Hindlimb muscle (tissue), 1 donor: ENCODE measurements around the gene PDGFC. TPM values are rescaled to one million over a fixed set of nuclear protein-coding genes. Genes with fewer than 3 reads are reported as not detected.
A peak's percentile ranks its signal among the peaks of the same experiment; 100 is the strongest.

Experiments
- DNase-seq: peaks from one replicate; pipeline ENCODE4 v3.0.0-alpha.2; 2013
- polyA plus RNA-seq: library from polyadenylated mRNA; unstranded; fragments of 120-200 nt; gene quantifications from one replicate; pipeline ENCODE4 v1.2.1, GENCODE V29; 2013; ENCODE audit not compliant: insufficient read length

PDGFC gene, protein sequence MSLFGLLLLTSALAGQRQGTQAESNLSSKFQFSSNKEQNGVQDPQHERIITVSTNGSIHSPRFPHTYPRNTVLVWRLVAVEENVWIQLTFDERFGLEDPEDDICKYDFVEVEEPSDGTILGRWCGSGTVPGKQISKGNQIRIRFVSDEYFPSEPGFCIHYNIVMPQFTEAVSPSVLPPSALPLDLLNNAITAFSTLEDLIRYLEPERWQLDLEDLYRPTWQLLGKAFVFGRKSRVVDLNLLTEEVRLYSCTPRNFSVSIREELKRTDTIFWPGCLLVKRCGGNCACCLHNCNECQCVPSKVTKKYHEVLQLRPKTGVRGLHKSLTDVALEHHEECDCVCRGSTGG
- polyA plus RNA-seq: 27.1 TPM

DNA sequence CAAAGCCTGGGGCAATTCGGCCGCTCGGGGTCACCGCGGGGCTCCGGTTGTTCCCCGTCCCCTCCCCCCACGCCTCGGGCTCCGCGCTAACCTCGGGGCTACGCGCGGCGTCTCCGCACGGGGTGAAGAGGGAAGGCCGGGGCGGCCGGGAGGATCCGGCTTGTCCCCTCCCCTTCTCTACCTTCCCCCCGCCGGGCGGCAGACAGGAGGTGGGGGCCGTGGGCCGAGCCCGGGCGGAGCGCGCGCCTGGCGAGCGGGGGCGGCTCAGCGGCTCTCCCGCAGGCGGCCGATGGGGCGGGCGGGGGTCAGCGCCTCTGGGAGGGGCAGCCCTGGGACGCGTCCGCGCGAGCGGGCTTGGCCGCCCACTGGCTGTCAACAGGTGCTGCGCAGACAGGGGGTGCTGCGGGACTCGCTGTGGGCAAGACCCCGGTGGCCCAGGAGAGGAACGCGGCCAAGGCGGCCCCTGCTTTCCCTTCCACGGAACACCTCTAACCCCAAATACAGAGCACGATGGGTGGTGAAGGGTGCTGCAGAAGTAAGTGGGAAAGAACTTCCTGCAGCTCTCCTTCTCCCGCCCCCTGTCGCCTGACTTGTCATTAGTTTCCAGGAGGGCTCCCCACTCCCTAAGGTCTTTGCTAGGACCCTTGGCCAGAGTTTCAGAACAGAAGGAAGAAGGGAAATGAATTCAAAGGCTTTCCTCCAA, at the start of gene PDGFC:
TSS of gene PDGFC (minus strand) at position 124 of the 703 bp plus-strand sequence. CDS start 896 bp downstream, outside the sequence.
- peak; percentile 75 for DNase-seq

DNA sequence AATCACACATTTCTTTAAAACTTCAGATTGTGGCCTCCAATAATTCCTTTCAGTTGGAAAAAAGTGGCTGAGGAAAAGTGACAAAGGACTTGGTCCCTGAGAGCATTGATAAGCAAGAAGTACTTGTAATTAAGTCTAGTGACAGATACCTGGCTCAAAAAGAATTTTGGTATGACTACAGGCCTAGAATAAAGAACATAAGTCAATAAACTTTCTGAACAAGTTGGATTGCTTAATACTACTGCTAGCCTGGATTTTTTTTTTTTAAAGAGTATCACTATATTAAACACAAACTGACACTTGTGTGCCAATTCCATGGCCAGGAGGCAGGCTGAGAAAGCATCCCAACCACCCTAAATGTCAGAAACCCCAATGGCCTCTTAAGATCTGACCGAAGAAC, 49.3 kb upstream of the PDGFC start:
- DNase-seq: no peak

DNA sequence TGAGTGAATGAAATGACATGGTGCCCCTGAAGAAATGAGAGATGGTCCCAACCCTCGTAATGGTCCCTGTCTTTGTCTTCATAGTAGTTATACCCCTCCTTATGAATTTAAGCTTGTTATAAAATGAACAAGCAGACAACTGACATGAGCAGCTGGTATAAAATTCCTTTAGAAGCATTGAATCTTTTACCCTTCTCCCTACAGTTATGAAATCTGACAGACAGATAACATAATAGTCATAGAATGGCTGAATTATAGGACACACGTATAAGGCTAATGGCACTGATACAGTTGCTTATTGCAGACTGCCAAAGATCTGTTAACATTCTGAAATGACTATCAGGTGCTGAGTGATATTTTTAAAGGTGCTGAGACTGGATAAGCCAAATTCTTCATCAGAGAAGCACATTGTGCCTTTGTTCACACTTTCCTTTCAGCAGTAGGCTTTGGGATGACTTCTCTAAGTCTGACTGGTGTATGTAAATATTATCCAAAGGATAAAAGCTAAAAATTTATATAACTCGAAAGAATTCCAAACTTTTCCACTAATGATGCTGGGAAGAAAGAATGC, 47.4 kb upstream of the PDGFC start:
- DNase-seq: no peak

DNA sequence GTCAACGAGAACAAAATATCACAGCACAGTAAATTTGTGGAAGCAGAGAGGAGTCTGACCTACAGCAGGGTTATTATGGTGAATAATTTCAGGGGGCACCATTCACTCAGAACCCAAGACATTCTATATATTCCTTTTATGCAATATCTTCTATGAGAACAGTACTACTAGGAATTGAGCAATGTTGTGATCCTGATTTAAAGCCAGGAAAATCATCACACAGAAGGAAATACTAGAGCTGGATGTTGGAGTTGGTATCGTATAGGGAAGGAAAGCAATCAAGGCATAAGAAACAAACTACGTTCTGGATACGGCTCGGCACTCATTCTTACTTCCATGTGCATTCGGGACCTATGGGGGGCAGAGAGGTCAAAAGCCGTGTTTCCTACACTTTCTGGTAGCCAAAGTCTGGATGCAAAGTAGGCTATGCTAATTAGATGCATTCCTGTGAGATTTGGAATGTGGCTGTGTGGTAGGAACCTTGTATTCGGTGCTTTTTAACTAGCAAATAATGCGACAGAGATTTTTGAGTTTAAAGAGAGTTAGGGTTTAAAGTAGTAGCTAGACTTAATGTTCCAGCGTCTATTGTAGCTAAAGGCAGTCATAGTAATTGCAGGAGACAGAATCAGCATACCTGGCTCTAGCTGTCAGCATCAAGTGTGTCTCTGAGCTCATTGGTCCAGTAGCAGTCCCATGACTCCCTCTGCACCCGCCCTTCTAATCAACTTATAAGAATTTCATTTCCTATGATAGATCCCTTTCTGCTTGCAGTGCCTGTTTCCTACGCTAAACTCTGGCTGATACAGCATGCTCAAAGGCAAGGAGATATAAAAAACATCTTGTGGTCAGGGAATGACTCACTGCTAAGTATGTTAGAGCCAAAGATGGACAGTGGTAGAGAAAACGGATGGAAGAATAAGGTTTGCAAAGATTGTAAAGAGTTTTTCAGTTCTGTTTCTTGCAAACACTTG, 43.3 kb upstream of the PDGFC start:
- no peak for DNase-seq

DNA sequence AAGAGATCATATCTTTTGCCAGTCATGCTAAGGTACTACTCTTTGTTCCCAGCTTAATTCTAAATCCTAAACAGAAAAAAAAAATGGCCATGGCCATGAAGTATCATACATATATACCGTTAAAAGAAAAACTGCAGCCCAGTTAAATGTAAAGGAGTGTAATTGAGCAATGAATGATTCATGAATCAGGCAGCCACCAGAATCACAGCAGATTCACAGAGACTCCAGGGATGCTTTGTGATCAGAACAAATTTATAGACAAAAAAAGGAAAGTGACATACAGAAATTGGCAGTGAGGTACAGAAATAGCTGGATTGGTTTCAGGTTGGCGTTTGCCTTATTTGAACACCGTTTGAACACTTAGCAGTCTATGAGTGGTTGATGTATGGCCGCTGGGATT, 42.1 kb upstream of the PDGFC start:
- DNase-seq: no peak

DNA sequence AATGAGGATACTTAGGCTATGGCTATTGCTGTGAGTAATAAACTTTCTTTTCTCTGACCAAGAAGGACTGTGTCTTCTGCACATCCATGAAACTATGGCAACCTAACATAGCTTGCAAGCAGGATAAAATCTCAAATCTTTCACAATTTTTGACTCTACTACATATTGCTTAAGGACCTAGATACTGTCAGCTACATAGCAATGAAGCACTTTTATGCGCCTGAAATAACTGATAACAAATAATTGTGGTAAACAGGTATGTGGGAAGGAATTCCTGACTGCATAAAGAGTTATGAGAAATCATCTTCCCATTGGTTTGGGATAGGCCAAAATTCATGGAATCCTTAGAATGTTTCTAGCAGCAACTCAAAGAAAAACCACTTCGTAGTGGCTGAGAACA, 41.2 kb upstream of the PDGFC start:
- no peak for DNase-seq

DNA sequence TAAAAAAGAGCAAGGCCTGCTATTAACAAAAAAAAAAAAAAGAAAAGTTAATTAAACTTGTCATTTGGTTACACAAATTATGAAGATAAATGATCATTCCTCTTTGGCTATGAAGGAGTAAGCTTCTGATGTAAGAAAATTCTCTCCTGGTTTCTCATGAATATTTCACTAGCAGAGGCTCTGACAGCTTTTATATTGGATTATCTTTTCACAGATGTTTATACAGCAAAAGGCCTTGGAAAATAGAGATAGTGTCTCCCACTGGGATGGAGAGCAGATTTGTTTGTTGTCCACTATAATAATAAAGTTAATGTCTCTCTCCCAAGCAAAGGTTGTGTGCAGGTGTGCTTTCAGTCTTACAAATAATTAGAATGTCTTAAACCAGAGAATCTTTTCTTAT, 40.7 kb upstream of the PDGFC start:
- no peak for DNase-seq

DNA sequence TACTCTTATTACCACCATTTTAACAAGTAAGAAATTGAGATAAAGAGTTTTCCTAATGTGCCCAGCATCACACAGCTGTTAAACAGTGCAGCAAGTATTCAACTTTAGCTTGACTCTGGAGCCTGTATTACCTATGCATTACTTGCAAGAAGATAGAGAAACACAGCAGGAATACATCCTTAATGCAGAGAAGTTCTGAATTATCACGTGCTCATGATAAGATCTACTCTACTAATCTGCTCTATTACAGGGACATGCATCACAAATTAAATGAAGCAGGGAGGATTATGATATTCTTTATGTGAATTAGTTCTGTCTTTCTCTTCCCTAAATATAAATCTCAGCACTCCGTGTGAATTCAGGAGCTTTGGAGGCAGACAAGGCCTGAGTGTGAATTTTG, 39.0 kb upstream of the PDGFC start:
- DNase-seq: no peak

DNA sequence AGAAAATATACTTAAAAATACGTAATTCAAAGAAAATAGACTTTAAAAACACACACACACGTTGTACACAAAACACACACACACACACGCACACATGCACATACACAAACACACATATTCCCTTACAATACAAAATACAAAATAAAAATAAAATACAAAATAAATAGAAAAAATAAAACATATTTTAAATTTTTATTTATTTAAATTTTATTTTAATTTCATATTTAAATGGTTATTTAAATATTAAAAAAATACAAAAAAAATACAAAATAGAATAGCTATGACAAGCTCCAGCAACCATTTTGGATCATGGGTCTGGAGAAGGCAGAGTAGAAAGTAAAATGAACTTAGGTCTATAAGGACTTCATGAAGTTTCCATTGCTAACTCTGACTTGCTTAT, 34.2 kb upstream of the PDGFC start:
- no peak for DNase-seq

DNA sequence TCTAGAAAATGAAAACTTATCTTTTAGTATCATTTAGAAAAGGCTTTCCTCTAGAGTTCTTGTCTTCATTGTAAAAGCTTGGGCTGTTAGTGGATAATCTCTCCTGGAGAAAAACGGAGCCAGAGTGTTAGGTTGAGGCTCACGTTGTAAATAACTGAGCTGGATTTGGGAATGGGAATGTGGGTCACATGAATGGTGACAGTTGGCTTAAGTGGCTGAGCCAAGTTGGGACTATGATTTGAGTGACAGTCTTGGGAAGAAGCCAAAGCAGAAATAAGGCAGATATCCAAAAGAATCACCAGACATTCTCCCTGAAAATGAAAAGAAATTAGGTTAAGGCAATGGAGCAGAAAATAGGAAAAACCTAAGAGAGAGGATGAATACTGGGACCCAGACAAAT, 33.6 kb upstream of the PDGFC start:
- no peak for DNase-seq

DNA sequence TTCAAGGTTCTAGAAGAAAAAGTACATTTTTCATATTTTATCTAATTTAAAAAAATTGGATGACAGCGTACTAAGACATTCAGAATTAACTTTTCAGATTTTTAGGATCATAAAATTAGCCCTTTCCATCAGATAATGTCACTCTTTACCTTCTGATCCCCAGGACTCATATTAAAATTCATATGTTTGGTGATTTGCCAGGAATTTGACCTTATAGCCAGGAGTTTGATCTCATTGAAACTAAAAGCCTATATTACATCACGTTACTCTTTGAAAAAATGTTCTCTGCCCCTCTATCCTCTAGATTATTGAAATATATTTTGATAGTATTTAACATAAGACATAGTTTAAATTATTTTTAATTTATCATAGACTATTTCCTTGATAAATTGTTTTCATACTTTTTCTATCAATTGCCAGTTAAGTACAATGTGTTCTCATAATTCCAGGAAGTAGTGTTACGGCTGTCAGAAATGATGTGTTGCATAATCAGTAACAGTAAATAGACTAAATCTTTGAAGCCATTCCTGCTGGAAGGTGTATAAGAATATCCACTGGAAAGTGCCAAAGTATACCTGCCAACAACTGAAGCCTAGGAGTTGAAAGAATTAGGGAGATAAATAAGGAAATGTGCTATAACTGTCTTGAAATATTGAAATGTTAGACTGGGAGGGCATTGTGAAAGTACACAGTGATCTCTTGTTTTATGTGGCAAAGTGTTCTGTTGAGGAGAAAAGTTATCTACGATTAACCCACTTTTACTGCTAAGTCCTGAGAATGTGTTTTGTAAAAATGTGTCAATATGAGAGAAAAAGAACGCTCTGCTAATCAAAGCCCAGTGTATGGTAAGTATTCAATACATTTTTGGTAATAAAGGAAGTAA, 32.9 kb upstream of the PDGFC start:
- no peak for DNase-seq

DNA sequence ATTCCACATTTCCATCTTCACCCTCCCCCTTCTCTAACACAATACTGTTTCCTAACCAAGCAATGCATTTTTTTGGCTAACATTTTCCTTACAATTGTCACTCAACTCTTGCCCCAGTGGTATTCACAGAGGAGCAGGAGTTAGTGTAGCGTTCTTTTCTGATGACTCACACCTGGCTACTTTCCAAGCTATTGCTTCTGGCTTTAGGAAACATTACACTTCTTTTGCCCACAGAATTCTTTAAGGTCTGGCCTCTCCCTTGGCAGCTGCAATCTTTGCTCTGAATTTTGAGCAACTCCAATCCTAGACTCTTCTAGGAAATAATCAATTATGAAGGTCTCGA, 27.5 kb upstream of the PDGFC start:
- peak; percentile 51 for DNase-seq

DNA sequence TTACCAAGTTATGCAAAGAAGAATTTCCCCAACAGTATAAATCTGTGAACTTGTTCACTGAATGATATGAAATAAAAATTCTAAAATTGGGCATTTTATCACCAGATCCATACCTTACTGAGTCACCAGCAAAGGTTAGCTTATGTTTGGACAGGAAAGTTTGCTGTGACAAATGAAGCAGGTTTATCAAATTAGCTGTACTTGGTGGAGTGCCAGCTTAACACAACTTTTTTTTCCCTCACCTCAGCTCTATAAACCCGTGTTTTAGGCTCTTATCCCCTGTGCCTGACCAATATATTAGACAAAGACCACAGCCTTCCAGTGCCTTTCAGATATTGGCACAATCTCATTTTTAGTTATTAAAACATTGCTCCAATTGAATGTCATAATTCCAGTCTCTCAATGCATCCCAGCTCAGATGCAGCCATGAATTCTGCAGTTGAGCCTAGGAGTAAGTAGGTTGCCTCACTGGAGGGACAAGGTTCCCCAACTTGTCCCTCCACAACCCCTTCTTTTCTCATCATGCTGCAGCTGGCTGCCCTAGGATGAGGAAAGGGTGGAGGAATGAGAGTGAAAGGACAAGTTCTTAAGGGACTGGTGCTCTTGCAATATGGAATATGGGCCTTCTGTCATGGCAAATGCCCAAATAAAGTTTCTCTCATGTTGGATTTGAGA, 27.0 kb upstream of the PDGFC start:
- DNase-seq: no peak

DNA sequence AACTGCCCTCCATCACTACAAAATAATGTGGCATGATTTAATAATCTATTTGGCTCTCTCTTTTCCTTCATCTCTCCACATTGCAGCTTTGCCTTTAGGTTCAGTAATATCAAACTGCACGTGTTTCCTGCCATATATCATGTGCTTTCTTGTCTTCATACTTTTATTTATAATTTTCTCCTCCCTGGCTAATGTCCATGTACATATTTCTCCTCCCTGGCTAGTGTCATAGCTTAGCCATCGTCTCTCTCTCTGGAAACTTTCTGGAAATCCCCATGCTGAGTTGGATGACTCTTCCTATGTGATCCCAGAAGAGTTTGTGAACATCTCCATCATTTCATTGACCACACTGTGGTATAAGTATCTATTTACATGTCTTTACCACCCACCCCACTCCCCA, 21.3 kb upstream of the PDGFC start:
- DNase-seq: no peak

DNA sequence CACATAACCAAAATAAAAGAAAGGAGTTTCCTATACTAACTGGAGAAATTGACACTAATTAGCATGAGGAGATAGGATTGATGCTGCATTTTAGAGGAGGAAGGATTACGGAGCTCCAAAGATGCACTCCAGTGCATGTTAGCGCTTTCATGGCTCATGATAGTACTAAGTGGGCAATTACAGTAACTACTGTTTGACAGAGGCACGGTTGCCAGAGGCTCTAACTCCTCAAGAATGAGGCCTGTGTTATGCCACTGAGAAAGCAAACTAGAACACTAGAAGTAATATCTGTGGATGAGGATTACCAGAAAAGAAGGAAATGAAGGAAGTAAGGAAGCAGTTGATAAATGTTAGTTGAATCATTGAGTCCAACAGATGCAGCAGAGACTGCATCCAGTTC, 19.6 kb upstream of the PDGFC start:
- no peak for DNase-seq

DNA sequence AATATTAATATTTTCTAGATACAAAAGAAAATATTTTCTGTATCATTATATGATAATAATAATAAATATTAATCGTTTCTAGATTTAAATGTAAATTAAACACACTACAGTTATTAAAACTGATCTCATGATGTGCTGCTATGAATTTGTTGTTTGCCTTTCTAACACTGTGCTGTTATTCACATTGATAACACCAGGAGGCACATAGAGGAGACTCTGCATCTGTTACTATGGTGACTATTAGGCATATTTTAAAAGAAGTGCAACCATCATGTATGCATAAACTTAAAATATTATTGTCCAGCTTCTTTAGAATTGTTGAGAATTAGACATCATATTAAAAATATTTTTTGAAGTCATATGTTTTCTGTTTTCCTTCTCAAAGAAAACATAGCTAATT, 11.8 kb upstream of the PDGFC start:
- DNase-seq: no peak

DNA sequence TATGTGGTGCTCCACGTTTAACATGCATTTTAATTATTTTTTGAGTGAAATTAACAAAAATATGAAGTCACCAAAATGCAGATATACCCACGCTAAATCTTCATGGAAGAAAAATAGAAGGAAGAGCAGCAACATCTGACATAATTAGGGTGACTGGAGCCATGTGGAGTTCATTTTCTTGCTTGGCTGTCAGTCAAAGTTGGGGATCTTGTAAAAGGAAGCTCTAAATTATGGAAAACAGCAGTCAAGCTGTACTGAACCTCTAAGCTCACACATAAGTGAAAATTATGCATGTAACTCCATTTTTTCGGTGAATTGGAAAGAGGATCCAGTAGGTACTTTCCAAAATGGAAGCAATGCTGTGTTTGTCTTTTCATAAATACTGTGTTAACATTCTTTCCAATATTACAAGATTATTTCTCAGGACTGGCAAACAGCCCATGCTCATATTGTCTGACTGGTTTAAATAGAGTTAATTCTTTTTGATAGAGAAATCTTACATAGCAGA, 9.7 kb upstream of the PDGFC start:
- DNase-seq: no peak

DNA sequence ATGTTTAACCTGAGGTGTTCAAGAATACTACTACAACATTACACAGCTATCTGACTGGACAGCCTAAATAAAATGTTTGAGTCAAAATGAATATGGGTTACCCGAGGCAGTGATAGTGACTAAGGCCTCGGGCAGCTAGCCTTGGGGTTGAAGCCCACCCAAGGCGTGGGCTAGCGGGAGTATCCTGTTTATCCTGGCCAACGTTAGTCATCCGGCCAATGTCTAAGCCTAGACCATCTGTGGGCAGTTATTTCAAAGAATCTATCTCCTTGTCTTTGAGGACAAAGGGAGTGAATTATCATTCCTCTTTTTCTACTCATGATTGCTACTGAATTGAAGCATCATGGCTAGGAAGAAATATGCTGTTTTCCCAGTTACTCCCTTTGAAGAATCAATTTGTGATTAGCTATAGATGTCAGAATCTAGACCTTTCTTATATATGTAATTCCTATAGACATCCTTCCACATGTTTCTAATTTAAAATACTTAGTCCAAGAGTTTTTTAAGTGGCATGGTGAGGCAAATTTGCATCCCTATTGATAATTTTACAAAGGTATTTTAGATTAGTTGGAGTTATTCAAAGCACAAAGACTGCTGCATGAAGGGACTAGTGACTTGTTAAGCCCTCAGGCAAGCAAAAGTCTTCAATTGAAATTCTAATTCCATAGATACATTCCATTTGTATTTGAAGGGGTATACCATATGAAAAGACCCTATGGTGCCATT, 6.0 kb upstream of the PDGFC start:
- DNase-seq: no peak

DNA sequence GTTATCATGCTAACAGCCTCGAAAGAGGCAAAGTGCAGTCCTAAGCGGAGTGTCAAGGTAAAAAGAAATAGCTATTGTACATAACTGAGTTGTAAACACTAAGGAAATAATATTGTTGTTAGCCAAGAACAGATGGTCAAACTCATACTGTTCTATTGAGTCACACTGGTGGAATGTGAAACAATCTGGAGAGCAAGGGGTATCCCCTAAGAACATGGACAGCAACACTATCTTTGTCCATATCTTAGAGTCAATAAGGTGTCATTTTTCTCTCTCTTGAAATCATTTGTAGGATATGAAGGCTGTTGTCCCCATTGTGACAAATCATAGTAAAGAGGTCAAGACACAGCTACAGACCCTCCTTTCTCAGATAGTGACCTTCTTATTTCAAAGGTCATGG, 4.5 kb upstream of the PDGFC start:
- DNase-seq: no peak

DNA sequence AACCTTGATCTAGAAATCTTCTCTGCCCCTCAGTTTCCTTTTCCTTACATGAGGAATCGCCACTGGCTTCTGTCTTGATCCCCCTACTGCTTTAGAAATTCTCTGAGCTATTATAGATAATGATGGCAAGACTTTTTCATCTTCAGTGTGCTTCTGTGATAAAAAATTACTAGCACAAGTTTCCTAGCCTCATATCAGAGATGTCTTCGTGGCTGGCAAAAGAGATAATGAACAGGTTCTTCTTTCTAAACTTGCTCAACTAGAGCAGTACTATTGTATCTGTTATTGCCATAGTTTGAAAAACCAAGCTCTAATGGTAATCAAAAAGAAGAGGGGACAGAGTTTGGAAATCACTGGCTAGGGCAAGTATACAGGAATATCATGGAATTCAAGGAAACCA, 4.1 kb upstream of the PDGFC start:
- no peak for DNase-seq
